ENCODE data around the gene MEG3. TPM values are rescaled to one million over a fixed set of nuclear protein-coding genes. Genes with fewer than 3 reads are reported as not detected.
A peak's percentile ranks its signal among the peaks of the same experiment; 100 is the strongest.

Gene MEG3
- total and polyA plus RNA-seq, 2 donors (not counting 3 experiments of a cell fraction or from before 2014, with no cell fraction given), result 378 to 508 TPM

DNA sequence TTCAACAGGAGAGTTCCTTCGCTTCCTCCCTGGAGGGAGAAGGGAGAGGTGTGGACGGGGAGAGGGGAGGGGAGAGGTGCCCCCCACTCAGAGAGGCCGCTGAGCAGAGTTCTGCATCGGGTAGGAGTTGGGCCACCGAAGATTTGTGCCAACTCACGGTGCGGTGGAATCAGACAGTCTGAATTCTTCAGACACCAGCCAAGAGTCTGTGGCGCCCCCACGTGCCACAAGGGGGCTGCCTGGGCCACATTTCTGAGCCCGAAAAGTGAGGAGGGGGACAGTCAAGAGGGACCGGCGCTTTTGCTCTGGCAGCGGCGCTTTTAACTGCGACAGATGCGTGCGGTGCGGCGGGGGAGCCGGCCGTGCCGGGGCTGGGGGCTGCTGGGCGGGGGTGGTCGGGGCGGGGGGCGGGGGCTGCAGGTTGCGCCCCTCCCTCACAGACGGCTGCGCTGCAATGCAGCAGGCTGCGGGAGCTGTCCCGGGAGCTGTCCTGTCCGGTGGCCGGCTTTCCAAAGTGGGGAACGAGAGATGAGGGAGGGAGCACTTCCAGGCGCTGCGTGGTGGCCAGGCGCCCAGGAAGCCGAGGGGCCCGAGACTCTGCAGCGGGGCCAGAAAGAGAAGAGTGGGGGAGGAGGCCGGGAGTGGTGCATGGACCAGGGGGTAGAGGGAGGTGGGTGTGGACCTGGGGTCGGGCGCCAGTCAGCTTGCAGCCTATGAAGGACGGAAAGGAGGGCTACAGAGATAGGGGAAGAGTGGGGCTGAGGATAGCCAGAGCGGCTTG is 78.6 kb downstream of the MEG3 start:
- H3K36me3 ChIP-seq (ENCODE audit: control insufficient read depth in 2 of 2, extremely low read depth in 1 of 2, insufficient read depth in 2 of 2, low read length in 2 of 2), result peaks cover 0 to 32% of the 10 kb centered on the region in 2 experiments
- H3K4me1 ChIP-seq (ENCODE audit: control insufficient read depth, extremely low read depth, insufficient read depth, low read length), result peaks cover 10% of the 10 kb centered on the region
- ChIA-PET POLR2A (no interaction called here), CTCF (interaction anchor here (0.6 to 3.2 kb wide), 3 partner anchors 194 to 330 kb away, joined by 3 to 41 read pairs (median 3); no protein-coding TSS in a partner anchor)
- no peaks in the 10 kb centered on the region for H3K79me2 ChIP-seq (ENCODE audit: control insufficient read depth, insufficient read depth, low read length)
- FAIRE-seq (no peak), DNase-seq (ENCODE audit: low read depth, low spot score) (no peak)
- no peaks in the 10 kb centered on the region for H4K20me1 ChIP-seq (replicated peaks; ENCODE audit: control insufficient read depth, extremely low read depth, insufficient read depth, low read length)
- dilution Hi-C loops (cut with MboI; ENCODE audit: extremely low pct_ligation_motif_present, low sequenced_read_pairs), result no loop called here
- no peak overlapping the region for H3K9ac ChIP-seq (replicated peaks; ENCODE audit: extremely low read depth, insufficient read depth, low read length)
- TF ChIP-seq GATA2 (IDR thresholded peaks at IDR 0.05; ENCODE audit: insufficient read depth, insufficient read length, low read depth, low read length) (no peak), EZH2 (IDR thresholded peaks at IDR 0.05; ENCODE audit: borderline replicate concordance, low read depth, low read length, severe bottlenecking) (peak; percentile 39), FOS (IDR thresholded peaks at IDR 0.05; ENCODE audit: borderline replicate concordance, insufficient read depth, low read length) (no peak), POLR2AphosphoS5 (IDR thresholded peaks at IDR 0.05; ENCODE audit: insufficient read depth, low read depth, low read length) (no peak), POLR2A (IDR thresholded peaks at IDR 0.05; ENCODE audit: low read depth, low read length) (no peak), MYC (IDR thresholded peaks at IDR 0.05; ENCODE audit: low read depth, low read length) (no peak), JUN (IDR thresholded peaks at IDR 0.05; ENCODE audit: borderline replicate concordance, insufficient read depth, insufficient read length, low read depth) (no peak)
- TF ChIP-seq, protein P1, sequence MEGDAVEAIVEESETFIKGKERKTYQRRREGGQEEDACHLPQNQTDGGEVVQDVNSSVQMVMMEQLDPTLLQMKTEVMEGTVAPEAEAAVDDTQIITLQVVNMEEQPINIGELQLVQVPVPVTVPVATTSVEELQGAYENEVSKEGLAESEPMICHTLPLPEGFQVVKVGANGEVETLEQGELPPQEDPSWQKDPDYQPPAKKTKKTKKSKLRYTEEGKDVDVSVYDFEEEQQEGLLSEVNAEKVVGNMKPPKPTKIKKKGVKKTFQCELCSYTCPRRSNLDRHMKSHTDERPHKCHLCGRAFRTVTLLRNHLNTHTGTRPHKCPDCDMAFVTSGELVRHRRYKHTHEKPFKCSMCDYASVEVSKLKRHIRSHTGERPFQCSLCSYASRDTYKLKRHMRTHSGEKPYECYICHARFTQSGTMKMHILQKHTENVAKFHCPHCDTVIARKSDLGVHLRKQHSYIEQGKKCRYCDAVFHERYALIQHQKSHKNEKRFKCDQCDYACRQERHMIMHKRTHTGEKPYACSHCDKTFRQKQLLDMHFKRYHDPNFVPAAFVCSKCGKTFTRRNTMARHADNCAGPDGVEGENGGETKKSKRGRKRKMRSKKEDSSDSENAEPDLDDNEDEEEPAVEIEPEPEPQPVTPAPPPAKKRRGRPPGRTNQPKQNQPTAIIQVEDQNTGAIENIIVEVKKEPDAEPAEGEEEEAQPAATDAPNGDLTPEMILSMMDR (IDR thresholded peaks at IDR 0.05; ENCODE audit: extremely low read depth in 1 of 2, insufficient read depth in 1 of 2, low read depth in 1 of 2, low read length in 2 of 2), result peak; percentile 6 to 56
- TF ChIP-seq, protein P2, sequence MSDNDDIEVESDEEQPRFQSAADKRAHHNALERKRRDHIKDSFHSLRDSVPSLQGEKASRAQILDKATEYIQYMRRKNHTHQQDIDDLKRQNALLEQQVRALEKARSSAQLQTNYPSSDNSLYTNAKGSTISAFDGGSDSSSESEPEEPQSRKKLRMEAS (IDR thresholded peaks at IDR 0.05; ENCODE audit: insufficient read depth, insufficient read length), result no peak
- H3K4me3 ChIP-seq (replicated peaks in 1 of 3; ENCODE audit: insufficient read depth in 1 of 3, low read depth in 1 of 3, low read length in 3 of 3), result no peak overlapping the region
- no peaks in the 10 kb centered on the region for H3K9me1 ChIP-seq (replicated peaks; ENCODE audit: control insufficient read depth, extremely low read depth, insufficient read depth, low read length)
- H3K9me3 ChIP-seq (replicated peaks; ENCODE audit: control insufficient read depth, insufficient read depth, low read length), result no peaks in the 10 kb centered on the region
- BruUV-seq (replicated peaks), result no TSS peak
- no peak overlapping the region for H2AFZ ChIP-seq (ENCODE audit: low read depth, low read length)
- no peak overlapping the region for H3K4me2 ChIP-seq (ENCODE audit: insufficient read depth, low read length)
- H3K27me3 ChIP-seq (ENCODE audit: control insufficient read depth in 2 of 2, insufficient read depth in 2 of 2, low read length in 2 of 2), result peaks cover 3 to 6% of the 10 kb centered on the region in 2 experiments
- intact Hi-C loops (cut with micrococcal nuclease), result loop anchor here (5.0 kb wide), 2 partner anchors 168 to 197 kb away; no protein-coding TSS in a partner anchor
- H3K27ac ChIP-seq (ENCODE audit: insufficient read depth, low read depth, low read length), result no peak overlapping the region
